ENCODE results near the gene TADA2B.

Gene TADA2B

DNA sequence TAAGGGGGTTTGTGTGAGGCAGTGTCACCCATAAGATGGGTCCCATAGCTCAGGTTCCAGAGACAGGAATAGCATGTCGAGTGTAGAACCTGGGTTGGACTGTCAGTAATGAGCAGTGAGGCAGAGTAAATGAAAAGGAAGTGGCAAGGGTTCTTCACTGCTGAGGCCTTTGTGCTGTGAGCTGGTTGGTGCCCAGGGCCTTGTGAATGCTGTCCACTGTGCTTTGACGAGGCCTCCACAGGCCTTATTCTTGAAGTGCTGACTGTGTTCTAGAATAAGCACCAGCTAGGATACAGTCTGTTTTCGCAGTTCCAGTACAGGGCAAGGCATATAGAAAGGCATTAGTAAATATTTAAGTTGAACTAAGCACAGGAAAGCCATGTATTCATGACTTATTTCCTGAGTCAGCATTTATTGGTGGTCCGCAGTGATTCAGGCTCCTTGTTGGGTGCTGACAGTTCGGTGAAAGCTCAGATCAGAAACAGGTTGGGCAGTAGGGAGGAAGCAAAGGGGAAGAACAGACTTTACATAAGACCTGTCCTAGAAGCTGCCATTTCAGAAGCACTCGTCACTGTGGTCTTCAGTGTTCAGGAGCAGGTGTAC is 25.6 kb upstream of the TADA2B start:
- no peak for DNase-seq (ENCODE audit: low read depth)

DNA sequence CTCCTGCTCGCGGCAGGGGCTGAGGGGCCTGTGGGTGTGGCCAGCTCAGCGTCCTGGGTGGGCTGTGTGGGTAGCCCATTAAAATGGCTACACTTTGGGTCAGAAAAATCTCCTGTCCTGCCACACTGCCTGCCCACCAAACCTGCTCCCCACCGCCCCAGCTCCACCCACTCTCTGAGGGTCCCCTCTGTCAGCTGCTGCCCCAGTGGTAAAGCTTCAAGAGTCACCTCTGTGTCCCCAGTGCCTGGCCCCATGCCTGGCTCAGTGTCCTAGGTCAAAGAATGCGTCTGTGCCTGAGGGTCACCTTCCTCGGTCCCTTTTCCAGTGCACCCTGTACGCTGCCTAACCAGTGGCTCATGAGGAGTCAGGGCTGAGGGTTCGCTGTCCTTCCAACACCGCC is 24.9 kb upstream of the TADA2B start:
- no peak for DNase-seq (ENCODE audit: low read depth)

DNA sequence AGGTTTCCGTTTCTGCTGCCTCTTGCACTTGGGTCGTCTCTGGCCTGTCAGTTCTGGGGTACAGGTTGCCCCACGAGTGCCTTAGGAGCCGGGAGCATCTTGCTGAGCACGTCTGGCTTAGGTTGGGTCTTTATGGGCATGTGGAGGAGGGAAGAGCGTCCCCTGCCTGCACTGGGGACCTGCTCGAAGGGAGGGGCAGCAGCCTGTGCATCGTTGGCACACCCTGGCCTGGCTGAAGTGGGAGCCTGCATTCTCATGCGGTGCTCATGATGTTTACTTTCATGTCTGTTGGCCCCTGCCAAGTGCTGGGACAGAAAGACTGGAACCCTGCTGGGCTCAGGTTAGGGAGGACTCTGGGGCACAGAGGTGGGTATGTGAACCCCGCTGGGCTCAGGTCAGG is 23.8 kb upstream of the TADA2B start:
- DNase-seq (ENCODE audit: low read depth) = no peak

DNA sequence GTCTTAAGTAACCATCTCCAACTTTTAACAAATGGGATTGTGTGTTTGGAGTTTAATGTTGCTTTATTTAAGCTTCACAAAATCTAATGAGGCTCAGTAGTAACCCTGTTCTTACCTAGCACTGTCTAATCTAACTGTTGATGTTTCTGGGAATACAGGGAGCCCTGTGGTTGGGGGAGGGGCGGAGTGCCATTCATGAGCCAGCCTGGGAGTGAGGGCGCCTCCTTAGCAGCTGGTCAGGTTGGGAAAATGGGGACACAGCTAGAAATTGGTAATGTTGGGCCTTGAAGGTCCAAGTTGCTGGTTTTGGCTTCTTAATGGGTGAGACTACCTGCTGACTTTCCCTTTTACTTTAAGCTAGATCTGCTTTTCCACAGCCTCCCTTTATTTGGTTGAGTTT is 22.9 kb upstream of the TADA2B start:
- DNase-seq (ENCODE audit: low read depth) = no peak

DNA sequence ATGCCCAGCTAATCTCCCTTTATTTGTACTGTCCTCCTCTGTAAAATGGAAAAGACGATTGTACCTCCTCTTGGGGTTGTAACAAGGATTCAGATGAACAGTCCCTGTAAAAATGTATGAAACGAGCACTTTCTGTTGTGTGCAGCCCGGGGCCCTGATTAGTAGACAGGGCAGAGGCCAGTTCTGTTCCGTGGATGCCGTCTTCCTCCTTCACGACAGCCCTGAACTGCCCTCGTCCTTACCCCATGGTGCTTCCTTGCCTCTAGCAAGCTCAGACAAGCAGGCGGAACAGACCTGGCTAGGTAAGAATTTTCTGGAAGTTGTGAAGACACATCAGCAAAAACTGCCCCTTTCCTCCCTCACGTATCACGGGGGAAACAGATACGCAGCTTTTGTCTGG is 22.3 kb upstream of the TADA2B start:
- DNase-seq (ENCODE audit: low read depth) = no peak

DNA sequence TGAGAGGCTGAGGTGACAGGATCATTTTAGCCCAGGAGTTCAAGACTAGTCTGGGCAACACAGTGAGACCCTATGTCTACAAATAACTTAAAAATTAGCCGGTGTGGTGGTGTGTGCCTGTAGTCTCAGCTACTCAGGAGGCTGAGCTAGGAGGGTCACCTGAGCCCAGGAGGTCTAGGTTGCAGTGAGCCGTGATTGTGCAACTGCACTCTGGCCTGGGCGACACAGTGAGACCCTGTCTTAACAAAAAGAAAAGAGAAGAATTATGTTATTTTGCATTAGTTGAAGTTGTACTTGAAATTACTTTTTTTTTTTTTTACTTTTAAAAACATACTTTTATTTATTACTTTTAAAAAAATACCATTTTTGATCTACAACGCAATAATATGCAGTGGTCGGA is 21.8 kb upstream of the TADA2B start:
- DNase-seq (ENCODE audit: low read depth) = no peak

DNA sequence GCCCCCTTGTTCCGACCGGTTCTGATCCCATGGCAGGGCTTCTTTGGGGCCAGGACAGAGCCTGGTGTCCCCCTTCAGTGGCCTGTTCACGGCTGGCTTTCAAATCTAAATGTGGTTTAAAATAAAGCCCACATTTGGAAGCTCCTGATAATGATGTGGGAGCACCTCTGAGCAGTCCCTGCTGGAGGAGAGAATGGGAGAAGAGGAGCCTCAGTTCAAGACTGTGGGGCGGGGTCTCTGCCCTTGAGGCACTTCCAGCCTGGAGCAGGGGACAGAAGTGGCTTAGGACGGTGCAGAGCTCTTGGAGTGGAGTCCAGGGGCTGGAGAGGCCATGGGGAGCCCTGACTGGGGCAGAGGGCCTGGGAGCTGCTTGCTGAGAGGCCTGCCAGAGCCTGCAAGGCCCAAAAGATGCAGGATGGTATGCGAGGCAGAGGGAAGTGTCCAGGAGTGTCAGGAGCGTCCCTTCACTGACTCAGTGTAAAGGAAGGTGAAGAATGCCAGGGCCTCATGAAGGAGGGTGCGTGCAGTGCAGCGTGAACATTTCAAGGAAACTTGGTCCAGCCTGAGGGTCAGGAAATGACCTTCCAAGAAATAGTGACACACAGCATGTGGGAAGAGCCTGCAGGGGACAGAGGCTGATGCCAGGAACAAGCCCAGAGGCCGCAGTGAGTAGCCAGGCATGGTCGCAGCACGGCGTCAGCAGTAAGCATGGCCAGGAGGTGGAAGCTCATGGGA is 21.1 kb upstream of the TADA2B start:
- DNase-seq (ENCODE audit: low read depth) = no peak

DNA sequence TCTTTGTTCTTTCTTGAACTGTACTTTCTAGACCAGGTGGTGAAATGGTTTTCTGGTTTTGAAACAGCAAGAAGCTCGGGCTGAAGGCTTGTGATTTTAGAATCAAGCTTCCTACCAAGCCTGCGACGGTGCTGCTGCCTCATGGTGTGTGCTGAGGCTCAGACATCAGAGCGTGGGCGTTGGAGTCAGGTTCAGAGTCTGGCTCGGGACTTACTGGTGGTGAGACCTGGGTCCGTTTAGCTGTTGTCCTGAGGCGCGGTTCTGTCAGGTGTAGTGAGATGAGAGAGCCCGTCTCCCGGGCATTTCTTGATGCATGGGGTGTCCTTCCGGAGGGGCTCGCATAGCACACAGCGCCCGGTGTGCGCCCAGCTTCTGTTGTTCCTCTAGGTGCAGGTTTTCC is 19.7 kb upstream of the TADA2B start:
- DNase-seq (ENCODE audit: low read depth) = no peak

DNA sequence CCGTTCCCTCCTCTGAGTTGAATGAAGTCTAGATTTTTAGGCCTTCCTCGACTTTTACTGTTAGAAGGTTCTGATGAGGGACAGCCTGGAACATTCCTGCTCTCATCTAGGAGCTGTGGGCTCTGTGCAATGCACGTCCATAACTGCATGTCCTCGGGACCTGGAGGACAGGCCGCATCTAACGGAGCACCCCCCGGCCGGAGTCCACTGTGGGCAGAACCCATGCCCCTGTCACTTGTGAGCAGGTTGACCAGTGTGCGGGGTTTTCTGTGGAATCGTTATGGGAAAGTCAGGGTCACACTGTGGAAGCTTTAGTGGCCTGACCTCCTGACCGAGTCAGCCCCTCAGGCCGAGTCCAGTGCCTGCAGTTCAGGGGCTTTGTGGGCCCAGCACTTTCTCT is 19.3 kb upstream of the TADA2B start:
- DNase-seq (ENCODE audit: low read depth) = no peak

DNA sequence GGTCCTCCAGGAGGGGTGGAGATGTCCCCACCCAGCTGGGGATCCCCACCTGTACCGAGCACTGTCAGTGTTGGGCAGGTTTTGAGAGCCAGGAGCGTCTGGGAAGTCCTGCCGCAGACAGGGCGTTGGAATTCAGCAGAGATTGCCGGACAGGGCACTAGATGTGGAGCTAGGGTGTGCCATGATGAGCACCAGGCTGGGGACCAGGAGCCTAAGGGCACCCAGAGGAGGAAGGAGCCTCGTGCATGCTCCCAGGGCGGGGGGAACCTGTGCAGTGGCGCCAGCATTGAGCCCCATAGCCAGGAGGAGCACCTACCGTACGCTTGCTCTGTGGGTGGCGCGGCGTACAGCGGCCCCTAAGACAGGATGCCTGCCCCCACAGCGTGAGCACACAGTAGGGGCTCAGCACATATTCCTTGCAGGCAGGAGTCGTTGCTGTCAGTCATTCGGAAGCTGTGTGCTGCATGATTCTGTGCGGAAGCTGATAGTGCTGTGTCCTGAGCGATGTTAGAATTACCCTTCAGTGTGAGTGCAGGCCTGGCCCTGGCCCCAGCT is 18.8 kb upstream of the TADA2B start:
- no peak for DNase-seq (ENCODE audit: low read depth)

DNA sequence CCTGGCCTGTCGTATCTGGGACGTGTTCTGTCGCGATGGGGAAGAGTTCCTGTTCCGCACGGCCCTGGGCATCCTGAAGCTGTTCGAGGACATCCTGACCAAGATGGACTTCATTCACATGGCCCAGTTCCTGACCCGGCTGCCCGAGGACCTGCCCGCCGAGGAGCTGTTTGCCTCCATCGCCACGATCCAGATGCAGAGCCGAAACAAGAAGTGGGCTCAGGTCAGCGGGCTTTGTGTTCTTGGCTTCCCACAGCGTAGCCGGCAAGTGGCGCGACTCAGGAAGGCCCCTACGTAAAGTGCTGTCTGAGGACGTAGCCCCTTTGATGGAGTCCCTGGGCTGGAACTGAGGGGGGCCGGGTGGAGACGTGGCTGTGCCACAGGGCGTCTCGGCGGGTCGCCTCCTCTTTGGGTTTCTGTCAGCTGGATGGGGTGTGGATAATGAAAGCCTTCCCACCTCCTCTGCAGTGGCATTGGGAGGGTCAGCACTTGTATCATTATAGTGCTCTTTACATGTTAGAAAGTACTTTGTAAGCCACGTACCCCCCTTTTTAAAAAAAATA is 18.1 kb upstream of the TADA2B start:
- DNase-seq (ENCODE audit: low read depth) = no peak

DNA sequence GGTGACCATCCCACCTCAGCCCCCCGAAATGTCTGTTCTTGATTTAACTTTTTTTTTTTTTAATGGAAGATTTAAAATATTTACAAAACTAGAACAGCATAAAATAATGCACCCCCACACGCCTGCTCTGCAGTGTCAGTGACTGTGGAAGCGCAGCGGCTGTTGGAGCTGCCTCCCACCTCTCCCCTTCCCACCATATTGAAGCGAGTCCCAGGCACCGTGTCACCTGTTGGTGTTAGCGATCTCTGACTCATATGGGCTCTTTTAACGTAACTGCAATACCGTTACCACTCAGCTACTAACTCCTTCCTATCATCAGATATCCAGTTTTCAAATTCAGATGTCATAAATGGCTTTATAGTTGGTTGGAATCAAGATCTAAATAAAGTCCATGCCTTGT is 17.1 kb upstream of the TADA2B start:
- no peak for DNase-seq (ENCODE audit: low read depth)

DNA sequence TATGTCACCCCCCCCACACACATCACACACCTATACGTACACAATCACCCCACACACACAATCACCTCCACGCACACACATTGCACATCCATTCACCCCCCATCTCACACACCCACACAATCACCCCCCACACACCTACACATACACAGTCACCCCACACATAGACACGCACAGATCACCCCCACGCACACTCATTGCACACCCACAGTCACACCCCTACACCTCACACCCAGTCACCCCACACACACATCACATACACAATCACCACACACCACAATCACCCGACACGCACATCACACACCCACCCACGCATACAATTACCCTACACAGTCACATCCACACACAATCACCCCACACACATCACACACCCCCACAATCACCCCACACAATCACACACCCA is 15.9 kb upstream of the TADA2B start:
- no peak for DNase-seq (ENCODE audit: low read depth)

DNA sequence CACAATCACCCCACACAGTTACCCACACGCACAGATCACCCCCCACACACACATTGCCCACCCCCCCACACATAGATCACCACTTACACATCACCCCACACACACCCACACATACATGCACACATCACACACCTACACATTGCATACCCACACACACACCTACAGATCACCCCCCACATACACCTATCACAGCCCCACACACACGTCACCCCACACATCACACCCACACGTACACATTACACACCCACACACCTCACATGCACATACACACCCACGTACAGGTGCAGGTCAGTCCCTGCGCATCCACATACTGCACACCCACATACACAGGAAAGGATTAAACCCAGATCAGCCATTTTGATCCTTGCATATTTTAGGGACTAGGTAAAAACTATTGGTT is 15.3 kb upstream of the TADA2B start:
- no peak for DNase-seq (ENCODE audit: low read depth)

DNA sequence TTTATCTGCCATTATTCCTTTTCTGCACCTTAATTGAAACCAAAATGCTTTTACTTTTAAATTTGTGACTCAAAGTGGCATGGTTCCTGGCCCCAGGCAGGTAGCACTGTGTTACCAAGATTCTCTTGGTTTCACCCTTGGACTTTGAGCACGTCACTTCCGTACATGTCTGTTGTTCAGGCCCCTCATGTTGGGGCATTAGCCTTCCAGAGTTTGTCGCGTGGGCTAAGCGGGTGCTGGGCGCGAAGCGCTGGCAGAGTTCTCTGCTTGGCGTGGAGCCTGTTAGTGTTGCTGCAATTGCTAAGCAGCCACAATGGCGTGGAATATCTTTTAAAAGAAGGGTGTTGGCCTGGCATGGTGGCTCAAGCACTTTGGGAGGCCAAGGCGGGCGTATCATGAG is 14.0 kb upstream of the TADA2B start:
- DNase-seq (ENCODE audit: low read depth) = no peak

DNA sequence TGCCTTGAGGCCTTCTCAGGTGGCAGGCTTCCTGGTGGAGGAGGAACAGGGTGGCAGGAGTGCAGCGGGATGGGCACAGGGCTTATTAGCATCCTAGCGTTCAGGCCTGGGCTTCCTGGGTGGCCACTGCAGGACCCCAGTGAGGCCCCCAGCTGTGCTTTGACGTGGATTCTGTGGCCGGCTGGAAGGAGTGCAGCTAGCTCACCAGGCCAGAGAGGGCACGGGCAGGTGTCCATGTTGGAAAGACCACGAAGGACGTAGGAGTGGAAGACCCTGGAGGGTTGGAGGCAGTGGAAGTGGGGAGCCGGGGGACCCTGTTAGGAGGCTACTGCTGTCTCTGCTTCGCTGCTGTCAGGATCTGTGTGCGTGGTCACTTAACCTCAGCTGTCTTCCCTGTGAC is 13.3 kb upstream of the TADA2B start:
- no peak for DNase-seq (ENCODE audit: low read depth)

DNA sequence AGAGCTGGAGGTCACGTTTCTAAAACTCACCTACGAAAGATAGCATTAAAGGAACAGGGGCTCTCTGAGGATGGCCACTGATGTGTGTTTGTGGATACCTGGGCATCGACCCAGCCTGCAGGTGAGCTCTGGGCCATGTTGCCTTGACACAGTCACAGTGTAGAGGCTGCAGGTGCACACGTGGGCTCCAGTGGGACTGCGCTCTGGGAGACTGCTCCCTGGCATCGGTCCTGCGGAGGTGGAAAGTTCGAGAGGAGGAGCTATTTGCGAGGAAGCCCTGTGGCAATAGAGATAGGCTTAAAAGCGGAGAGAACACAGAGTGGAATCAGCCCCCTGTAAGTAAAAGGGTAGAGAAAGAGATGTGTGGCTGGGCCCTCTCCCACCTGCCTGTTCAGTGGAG is 12.3 kb upstream of the TADA2B start:
- DNase-seq (ENCODE audit: low read depth) = no peak

DNA sequence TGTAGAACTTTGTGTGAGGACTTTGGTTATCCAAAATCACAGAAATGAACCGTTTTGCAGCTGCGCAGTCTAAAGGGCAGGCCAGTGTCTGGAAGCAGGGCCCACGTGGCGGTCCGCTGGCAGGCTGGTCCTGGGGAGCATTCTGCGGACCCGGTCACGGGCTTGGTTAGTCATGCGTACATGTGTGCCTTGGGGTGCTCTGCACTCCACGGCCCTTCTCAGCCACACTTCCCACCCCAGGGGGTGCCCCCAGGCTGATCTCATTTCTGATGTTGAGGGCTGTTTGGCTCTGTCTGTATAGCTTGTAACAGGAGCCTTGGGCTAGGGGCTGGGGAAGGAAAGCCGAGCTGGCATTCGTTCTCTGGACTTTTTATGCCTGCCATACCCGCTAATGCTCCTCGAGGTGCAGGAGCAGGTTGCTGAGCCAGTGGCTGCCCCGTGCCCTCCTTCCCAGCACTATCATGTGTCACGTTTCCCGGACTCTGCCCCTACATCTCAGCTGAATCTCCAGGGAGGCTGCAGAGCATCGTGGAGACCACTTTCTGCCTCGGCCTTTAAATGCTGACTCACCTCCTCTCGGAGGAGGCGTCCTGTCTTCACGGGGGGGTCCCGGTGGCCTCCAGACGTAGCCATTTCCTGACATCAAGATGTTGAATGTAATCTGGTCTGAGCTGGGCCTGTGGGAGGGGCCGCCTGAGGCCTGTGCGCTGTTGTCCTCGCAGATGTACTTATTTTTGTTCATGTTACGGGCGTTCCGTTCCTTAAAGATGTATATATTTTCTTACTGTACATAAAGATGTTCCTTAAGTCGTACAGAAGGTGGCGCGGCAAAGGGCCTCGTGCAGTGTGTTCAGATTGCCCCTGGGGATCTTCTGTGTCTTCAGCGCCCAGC is 11.4 kb upstream of the TADA2B start:
- DNase-seq (ENCODE audit: low read depth) = no peak

DNA sequence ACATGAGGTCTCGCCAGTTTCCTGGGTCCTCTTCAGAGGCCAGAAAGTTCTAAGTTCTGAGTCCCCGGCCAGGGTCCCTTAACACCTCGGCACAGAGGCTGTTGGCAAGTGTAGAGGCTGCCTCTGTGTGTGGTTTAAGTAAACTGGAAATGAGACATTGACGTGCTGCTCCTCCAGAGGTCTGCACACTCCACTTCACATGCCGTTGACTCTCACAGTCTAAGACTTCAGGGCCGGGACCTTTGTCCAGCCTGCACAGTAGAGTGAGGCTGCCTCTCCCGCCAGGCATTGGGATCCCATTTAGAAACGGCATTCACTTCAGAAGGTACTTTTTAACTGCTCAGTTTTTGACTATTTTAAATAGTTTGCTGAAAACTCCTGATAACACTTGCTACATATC is 10.6 kb upstream of the TADA2B start:
- no peak for DNase-seq (ENCODE audit: low read depth)

DNA sequence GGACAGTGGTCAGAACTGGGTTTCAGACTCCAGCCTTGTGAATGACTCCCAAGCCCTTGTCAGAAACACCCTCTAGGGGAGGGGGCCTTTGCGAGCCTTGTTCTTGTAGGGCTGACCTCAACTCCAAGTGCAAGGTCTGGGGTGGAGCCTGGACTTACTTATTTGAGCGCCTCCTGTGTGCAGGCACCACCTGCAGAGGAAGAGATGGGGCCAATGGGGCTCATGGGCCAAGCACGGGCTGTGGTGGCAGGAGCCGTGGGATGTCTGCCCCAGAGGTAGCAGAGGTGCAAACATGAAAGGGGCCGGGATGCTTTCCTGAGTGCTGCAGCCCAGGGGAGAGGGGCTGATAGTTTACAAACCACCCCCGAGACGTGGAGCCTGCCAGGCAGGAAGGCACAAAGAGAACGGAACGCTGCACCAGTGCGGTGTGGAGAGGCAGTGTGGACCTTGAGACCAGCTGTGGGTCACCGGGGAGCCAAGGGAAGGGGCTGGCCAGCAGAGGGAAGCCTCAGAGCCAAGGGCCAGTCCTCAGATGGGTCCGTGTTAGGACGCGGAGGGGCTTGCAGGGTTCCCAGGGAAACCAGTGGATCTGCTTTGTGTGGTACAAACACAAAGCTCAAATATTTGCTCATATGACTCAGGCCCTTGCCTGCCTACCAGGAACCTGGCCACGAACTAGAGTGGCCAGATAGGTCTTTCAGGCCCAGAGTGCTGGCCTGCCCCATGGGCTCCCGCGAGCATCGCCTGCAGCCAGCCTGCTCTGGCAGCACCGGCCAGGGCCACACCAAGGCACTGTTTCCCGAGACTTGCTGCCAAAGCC is 8.7 kb upstream of the TADA2B start:
- DNase-seq (ENCODE audit: low read depth) = no peak

DNA sequence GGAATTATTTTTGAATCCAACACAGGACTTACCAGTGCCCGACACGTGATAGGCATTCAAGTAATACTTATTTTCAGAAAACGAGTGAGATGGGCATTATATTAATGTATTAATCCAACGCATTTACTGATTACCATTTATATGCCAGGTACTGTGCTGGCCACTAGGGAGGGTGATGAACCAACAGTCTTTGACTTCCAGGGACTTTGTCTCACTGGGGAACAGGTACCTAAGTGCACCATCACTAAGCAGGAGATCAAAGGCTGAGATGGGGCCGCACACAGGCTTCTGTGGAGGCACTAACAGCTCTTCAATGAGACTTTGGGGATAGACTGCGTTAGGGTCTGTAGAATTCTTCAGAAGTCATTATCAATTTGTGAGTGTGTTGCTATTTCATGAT is 5.7 kb upstream of the TADA2B start:
- DNase-seq (ENCODE audit: low read depth) = no peak

DNA sequence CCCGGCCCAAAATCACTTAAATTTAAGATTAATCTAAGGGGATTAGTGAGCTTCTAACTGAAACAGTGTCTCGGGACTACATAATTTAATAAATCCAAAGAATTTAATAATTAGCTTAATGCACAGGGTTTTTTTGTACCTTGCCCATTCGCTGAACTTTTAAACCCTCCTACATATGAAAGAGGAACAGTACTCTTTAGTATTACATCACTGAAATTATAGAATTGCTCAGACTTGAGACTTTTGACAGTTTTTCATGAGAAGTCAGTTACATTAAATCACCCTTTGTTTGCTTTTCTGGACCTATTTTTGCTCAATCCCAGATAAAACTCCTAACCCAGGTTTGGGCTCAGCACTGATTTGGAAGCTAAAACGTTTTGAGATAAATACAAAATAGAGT is 2.4 kb upstream of the TADA2B start:
- no peak for DNase-seq (ENCODE audit: low read depth)

All from T-helper 22 cell (primary cell).